GM12801 (cell line): ENCODE results near the gene FBXO47.

Experiments used
- TF ChIP-seq, protein P1 (sequence below): IDR thresholded peaks from one replicate; pipeline ENCODE4 v1.5.1; 2011; ENCODE audit warnings: control low read depth; ENCODE audit not compliant: insufficient read length; ENCODE audit errors: extremely low read depth

The FBXO47 gene

DNA sequence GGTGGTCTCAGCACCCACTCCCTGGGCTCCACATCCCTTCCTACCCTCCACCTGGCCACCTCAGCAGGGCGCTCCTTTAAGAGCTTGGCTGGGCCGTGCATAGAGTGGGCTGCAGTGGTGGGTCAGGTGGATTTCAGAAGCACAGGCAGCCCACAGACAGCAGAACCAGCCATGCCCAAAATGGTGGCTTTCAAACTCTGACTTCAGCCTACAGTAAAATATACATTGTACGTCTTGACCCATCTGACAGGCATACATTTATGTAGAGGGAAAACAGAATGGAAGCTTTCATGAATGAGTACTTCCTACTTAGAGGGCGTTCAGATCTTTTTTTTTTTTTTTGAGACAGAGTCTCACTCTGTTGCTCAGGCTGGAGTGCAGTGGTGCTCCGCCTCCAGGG, 67.8 kb downstream of the FBXO47 start:
- TF ChIP-seq, protein P1, sequence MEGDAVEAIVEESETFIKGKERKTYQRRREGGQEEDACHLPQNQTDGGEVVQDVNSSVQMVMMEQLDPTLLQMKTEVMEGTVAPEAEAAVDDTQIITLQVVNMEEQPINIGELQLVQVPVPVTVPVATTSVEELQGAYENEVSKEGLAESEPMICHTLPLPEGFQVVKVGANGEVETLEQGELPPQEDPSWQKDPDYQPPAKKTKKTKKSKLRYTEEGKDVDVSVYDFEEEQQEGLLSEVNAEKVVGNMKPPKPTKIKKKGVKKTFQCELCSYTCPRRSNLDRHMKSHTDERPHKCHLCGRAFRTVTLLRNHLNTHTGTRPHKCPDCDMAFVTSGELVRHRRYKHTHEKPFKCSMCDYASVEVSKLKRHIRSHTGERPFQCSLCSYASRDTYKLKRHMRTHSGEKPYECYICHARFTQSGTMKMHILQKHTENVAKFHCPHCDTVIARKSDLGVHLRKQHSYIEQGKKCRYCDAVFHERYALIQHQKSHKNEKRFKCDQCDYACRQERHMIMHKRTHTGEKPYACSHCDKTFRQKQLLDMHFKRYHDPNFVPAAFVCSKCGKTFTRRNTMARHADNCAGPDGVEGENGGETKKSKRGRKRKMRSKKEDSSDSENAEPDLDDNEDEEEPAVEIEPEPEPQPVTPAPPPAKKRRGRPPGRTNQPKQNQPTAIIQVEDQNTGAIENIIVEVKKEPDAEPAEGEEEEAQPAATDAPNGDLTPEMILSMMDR, result no peak

DNA sequence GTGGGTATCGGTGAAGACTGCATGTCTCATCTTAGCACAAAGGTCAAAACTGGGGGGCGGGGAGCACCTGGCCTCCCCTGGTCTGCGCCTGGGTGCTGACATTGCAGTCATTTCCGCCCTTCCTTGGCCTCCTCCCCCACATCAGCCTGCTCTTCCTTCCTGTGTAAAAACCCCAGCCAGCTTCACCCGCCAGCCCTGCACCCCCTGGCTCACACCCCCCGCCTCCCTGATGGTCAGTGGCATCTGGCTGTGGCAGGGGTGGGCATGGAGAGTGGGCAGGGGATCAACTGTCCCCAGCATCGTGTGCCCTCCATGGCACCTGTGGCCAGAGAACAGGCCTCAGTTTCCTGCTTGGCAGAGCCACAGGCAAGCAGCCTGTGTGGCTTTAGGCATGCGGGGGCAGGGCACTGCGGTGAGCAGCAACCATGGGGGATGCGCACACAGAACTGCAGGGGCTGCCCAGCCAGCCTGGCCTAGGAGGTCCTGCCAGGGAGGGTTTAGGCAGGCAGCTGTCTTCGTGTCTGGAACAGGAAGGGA, 68.3 kb downstream of the FBXO47 start:
- TF ChIP-seq, protein P1, result no peak

DNA sequence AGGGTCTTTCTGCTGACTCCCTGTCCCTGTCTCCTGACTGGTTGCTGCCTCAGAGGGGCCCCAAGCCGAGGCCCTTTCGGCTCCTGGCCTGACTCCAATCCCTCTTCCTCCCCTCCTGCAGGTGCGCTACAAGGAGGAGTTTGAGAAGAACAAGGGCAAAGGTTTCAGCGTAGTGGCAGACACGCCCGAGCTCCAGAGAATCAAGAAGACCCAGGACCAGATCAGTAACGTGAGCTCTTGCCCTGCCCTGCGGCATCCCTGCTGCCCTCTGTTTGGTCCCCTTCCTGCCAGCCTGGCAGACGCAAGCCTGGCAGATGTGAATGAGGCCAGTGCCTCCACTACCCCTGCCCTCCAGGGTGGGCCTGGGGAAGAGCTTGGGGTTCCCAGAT, 68.9 kb downstream of the FBXO47 start:
- TF ChIP-seq, protein P1, result no peak

DNA sequence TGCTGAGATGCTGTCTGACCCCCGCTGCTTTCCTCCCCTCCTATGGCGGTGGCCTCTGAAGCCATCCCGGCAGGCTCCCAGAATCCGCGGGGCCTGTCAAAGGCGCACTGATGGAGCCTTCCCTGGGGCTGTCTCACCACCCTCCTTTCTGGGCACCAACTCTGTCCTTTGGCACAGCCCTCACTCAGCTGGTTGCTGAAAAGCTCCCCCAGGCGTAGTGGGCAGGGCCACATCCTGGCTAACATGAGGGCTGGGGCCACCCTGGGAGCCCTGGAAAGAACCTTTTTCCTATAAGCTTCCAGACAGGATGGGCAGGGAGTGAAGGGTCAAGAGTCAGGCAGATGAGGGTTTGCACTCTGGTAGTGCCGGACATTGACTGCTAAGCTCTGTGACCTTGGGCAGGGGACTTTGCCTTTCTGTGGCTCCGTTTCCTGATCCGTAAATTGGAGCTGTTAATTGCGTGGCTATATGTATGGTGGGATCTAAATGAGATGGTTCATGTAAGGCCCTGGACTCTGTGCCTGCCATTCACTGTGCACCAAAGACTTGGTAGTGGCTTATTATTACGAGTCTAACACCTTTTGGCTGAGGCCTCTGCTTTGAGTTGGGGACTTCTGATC, 69.4 kb downstream of the FBXO47 start:
- TF ChIP-seq, protein P1, result no peak

DNA sequence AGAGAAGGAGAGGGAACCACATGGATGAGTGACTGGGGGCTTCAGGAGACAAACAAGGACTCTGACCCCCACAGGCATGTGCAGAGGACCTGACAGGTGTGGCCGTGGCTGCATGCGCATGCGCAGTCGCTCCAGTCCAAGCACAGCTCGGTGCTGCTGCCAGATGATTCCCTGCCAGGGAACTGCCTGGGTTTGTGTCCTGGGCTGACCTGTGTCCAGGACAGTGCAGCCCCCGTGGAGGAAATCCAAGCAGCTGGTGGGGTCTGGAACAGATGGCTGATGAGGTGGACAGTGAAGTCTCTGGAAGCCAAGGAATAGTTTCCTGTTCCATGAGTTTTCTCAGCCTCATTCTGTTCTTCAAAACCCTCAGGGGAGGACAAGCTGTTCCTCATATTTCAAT, 70.0 kb downstream of the FBXO47 start:
- TF ChIP-seq, protein P1, result no peak

DNA sequence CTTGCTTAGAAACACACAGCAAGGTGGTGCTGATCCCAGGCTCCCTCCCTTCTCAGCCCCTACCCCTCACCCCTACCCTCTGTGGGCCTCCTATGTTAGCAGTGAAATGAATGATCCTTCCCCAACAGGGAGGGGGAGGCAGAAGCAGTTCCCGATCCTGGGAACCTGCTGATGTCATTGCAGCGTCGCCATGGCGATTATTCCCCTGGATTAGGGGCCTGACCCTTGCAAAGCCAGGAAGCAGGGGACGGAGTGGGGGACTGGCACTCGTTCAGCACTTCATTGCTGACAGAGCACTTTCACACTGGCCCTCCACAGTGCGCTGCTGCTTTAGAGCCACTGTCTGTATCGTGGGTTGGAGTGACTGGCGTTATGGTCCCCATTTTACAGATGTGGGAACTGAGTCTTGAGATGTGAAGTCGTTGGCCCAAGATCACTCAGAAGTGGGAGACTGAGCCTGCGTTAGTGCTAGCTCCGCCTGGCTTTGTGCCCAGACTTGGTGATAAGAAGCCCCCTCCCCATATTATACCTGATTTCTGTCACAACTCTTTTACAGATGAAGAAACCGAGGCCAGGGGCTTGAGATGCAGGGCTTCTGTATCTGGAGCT, 70.8 kb downstream of the FBXO47 start:
- TF ChIP-seq, protein P1, result no peak

DNA sequence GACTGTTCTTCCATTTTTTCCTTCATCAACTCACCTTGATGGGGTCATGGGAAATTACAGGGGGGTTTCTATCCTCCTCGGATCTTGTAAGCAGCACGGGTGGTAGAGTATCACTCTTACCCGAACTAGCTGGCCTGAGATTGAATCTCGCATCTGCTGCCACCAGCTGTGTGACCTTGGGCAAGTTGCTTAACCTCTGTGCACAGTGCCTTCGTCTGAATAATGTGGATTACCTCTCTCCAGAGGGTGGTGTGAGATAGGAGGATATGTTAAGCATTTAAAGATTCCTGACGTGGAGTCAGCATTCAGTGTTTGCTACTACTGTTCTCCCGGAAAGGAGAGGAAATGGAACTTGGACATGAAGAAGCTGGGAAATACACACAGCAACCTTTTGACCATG, 72.9 kb downstream of the FBXO47 start:
- TF ChIP-seq, protein P1, result no peak
